Ascending aorta (tissue), 2 donors: Measurements from ENCODE around the gene TM2D1. TPM values are rescaled to one million over a fixed set of nuclear protein-coding genes. Genes with fewer than 3 reads are reported as not detected.

Source experiments
- DNase-seq, 2 donors: peaks; one replicate each; pipeline ENCODE4 v3.0.0-alpha.2; 2019; ENCODE audit warnings: low spot score in 2 of 2
- H3K27ac ChIP-seq, 2 donors: fragments of 200-600 bp; sonication (generic); one replicate each; pipeline ENCODE4 v1.5.1; 2016 to 2017; ENCODE audit warnings: mild to moderate bottlenecking in 1 of 2
- H3K27me3 ChIP-seq: fragments of 200-600 bp; sonication (generic); one replicate; pipeline ENCODE4 v1.5.1; 2017
- H3K36me3 ChIP-seq, 2 donors: fragments of 200-600 bp; sonication (generic); one replicate each; pipeline ENCODE4 v1.5.1; 2016
- H3K4me1 ChIP-seq, 2 donors: fragments of 200-600 bp; sonication (generic); one replicate each; pipeline ENCODE4 v1.5.1; 2016 to 2017; ENCODE audit warnings: mild to moderate bottlenecking in 1 of 2
- H3K4me3 ChIP-seq, 2 donors: fragments of 200-600 bp; sonication (generic); one replicate each; pipeline ENCODE4 v1.5.1; 2016 to 2017; ENCODE audit warnings: mild to moderate bottlenecking in 1 of 2
- H3K9me3 ChIP-seq, 2 donors: fragments of 200-600 bp; sonication (generic); one replicate each; pipeline ENCODE4 v1.5.1; 2016
- intact Hi-C: fragments of 100-400 bp; cut with DNase I; formaldehyde crosslinking; loops from one replicate; pipeline ENCODE4 v1.15.1; 2023
- total RNA-seq: library from RNA; depleted of rRNA; stranded (reverse); fragments of >200 nt; gene quantifications from one replicate; pipeline ENCODE4 v1.1.0, GENCODE V29; 2016
- TF ChIP-seq, protein P1 (sequence below), 3 experiments: fragments of 200-600 bp in 2 of 3; fragments of 450-650 bp in 1 of 3; sonication (generic) in 2 of 3; IDR thresholded peaks; one replicate each; pipeline ENCODE4 v1.5.1; 2016 to 2019; ENCODE audit warnings: antibody characterized with exemption in 3 of 3, mild to moderate bottlenecking in 1 of 3, moderate library complexity in 1 of 3

TM2D1 gene
- total RNA-seq, 1 donor from 2014 or later, result 43.2 TPM

GRCh38 chr1:61631436-61631835 lies 93.5 kb downstream of the TM2D1 start:
- intact Hi-C loops, result no loop called here

More at GRCh38 chr1:61631436-61631835, 93.5 kb downstream of the TM2D1 start:
- DNase-seq, result no peak
- Histone ChIP-seq H3K4me3 (no peak overlapping the region), H3K36me3 (no peaks in the 10 kb centered on the region), H3K9me3 (no peaks in the 10 kb centered on the region), H3K27ac (no peak overlapping the region), H3K4me1 (peaks cover 0 to 3% of the 10 kb centered on the region in 2 donors), H3K27me3 (no peaks in the 10 kb centered on the region)
- TF ChIP-seq, protein P1, sequence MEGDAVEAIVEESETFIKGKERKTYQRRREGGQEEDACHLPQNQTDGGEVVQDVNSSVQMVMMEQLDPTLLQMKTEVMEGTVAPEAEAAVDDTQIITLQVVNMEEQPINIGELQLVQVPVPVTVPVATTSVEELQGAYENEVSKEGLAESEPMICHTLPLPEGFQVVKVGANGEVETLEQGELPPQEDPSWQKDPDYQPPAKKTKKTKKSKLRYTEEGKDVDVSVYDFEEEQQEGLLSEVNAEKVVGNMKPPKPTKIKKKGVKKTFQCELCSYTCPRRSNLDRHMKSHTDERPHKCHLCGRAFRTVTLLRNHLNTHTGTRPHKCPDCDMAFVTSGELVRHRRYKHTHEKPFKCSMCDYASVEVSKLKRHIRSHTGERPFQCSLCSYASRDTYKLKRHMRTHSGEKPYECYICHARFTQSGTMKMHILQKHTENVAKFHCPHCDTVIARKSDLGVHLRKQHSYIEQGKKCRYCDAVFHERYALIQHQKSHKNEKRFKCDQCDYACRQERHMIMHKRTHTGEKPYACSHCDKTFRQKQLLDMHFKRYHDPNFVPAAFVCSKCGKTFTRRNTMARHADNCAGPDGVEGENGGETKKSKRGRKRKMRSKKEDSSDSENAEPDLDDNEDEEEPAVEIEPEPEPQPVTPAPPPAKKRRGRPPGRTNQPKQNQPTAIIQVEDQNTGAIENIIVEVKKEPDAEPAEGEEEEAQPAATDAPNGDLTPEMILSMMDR (IDR thresholded peaks at IDR 0.05), result no peak

Other genes with a start within 250 kb of the TM2D1 start
- 26.7 TPM for gene PATJ, start 17.3 kb upstream of the TM2D1 start, total RNA-seq